Uterus (tissue), 4 donors: ENCODE data around the gene ECPAS. TPM values are rescaled to one million over a fixed set of nuclear protein-coding genes. Genes with fewer than 3 reads are reported as not detected.
"Not testable (repeated sequence)": the region's sequence is repeated elsewhere in the genome, so short reads cannot be mapped to it uniquely, and the experiment has no call there.

Source experiments
- DNase-seq, 2 donors: peaks; one replicate each; pipeline ENCODE4 v3.0.0-alpha.2; 2019 to 2020
- H3K27ac ChIP-seq, 2 donors: fragments of 200-600 bp; sonication (generic); 1 replicate in 1 of 2; 2 replicates in 1 of 2; pipeline ENCODE4 v1.5.1; 2016 to 2018
- H3K27me3 ChIP-seq, 2 donors: fragments of 200-600 bp; sonication (generic); one replicate each; pipeline ENCODE4 v1.5.1; 2018 to 2019; ENCODE audit warnings: control low read depth in 1 of 2
- H3K36me3 ChIP-seq, 2 donors: fragments of 200-600 bp; sonication (generic); one replicate each; pipeline ENCODE4 v1.5.1; 2019; ENCODE audit warnings: control low read depth in 1 of 2
- H3K4me1 ChIP-seq, 2 donors: fragments of 200-600 bp; sonication (generic); one replicate each; pipeline ENCODE4 v1.5.1; 2018 to 2019; ENCODE audit warnings: control low read depth in 1 of 2
- H3K4me3 ChIP-seq, 2 donors: fragments of 200-600 bp; sonication (generic); 1 replicate in 1 of 2; 2 replicates in 1 of 2; pipeline ENCODE4 v1.5.1; 2018 to 2019; ENCODE audit warnings: mild to moderate bottlenecking in 1 of 2
- H3K9me3 ChIP-seq, 2 donors: fragments of 200-600 bp; sonication (generic); one replicate each; pipeline ENCODE4 v1.5.1; 2019; ENCODE audit warnings: control low read depth in 1 of 2
- POLR2A ChIP-seq, 2 donors: fragments of 450-650 bp; IDR thresholded peaks; one replicate each; pipeline ENCODE4 v1.6.1; 2016; ENCODE audit warnings: antibody characterized with exemption in 2 of 2, mild to moderate bottlenecking in 1 of 2, moderate library complexity in 1 of 2
- intact Hi-C: fragments of 100-400 bp; cut with DNase I; formaldehyde crosslinking; loops from one replicate; pipeline ENCODE4 v1.15.1; 2023; ENCODE audit warnings: low total_unique reads
- total RNA-seq, 4 donors: library from RNA; depleted of rRNA in 3 of 4; stranded (reverse); fragments of >200 nt in 3 of 4; gene quantifications; one replicate each; pipeline versions ENCODE4 v1.1.0 to v1.2.4, GENCODE V29; 2014 to 2023
- TF ChIP-seq, protein P1 (sequence below), 4 experiments: fragments of 200-600 bp in 2 of 4; fragments of 450-650 bp in 2 of 4; sonication (generic) in 2 of 4; IDR thresholded peaks; one replicate each; pipeline ENCODE4 v1.5.1; 2016 to 2019; ENCODE audit warnings: antibody characterized with exemption in 4 of 4, mild to moderate bottlenecking in 2 of 4, moderate library complexity in 1 of 4
- donor health status: DM: yes; HTN: yes; CAD: no.

ECPAS gene
- total RNA-seq, 4 donors from 2014 or later = 56.1 to 115 (median 84.4) TPM

DNA sequence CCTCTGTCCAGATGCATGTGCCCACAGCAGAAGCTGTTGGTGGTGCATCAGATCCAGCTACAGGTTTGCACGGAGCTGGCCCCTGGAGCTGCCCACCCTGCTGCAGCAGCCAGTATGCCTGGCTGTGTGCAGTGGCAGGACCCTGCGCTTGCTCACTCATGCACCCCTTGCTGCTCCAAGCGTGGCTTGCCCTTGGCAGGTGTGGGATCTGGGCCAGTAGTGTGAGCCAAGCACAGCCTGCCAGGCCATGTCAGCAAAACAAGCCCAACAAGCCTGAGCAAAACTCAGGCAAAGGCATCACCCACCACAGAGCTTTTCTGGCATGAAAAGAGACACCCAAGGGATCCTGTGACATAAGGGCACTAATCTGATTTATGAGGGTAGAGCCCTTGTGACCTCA, 18.3 kb upstream of the ECPAS start:
- H3K27ac ChIP-seq = no peak overlapping the region
- intact Hi-C loops = no loop called here
- no peaks in the 10 kb centered on the region for H3K36me3 ChIP-seq

DNA sequence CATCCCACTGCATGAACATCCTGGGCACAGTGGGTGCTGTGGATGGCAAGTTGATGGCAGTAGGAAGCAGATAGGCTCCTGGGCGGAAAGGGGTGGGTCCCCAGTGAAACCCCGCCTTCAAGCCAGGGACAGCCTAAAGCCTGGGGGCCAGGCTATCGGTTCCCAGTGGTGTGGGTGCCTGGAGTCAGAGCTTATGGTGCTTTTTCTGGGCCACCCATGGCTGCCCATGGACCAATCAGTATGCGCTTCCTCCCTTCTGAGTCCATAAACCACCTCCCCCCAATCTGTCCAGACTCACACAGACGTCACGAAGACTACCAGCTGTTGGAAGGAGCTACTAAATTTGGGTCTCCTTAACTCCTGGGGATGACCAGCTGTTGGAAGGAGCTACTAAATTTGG, 17.5 kb upstream of the ECPAS start:
- Histone ChIP-seq H3K27ac (no peak overlapping the region), H3K9me3 (no peaks in the 10 kb centered on the region), H3K4me1 (no peaks in the 10 kb centered on the region), H3K4me3 (no peak overlapping the region), H3K27me3 (no peaks in the 10 kb centered on the region), H3K36me3 (no peaks in the 10 kb centered on the region)
- no peak for TF ChIP-seq POLR2A (IDR thresholded peaks at IDR 0.05)
- TF ChIP-seq, protein P1, sequence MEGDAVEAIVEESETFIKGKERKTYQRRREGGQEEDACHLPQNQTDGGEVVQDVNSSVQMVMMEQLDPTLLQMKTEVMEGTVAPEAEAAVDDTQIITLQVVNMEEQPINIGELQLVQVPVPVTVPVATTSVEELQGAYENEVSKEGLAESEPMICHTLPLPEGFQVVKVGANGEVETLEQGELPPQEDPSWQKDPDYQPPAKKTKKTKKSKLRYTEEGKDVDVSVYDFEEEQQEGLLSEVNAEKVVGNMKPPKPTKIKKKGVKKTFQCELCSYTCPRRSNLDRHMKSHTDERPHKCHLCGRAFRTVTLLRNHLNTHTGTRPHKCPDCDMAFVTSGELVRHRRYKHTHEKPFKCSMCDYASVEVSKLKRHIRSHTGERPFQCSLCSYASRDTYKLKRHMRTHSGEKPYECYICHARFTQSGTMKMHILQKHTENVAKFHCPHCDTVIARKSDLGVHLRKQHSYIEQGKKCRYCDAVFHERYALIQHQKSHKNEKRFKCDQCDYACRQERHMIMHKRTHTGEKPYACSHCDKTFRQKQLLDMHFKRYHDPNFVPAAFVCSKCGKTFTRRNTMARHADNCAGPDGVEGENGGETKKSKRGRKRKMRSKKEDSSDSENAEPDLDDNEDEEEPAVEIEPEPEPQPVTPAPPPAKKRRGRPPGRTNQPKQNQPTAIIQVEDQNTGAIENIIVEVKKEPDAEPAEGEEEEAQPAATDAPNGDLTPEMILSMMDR (IDR thresholded peaks at IDR 0.05) = no peak
- DNase-seq = no peak
- intact Hi-C loops = no loop called here

More for the DNA sequence above, 18.3 kb upstream of the ECPAS start:
- DNase-seq = no peak
- Histone ChIP-seq H3K27me3 (no peaks in the 10 kb centered on the region), H3K9me3 (no peaks in the 10 kb centered on the region), H3K4me3 (no peak overlapping the region), H3K4me1 (no peaks in the 10 kb centered on the region)
- TF ChIP-seq, protein P1 (IDR thresholded peaks at IDR 0.05) = no peak
- TF ChIP-seq POLR2A (IDR thresholded peaks at IDR 0.05) = no peak

DNA sequence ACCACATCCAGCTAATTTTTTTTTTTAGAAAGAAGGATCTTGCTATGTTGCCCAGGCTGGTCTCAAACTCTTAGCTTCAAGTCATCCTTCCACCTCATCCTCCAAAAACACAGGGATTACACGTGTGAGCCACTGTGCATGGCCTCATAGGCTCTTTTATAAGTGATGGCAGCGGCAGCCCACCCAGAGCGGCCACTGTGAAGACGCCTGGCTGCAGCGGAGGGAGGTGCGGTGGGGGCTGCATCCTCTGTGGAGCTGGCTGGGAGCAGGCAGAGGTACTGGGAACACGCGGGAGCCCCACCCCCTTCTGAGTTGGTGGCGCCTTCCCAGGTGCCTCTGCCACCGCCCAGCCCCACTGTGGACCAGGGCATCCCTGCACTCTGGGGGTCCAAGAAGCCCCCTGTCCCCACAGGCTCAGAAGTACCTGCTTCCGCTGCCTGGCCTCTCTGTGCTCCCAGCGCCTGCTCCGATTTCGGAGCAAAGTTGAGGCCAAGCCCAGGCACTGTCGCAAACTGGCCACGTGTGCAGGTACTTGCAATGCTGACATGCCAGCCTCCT, 16.9 kb upstream of the ECPAS start:
- no peak for DNase-seq
- intact Hi-C loops = no loop called here

DNA sequence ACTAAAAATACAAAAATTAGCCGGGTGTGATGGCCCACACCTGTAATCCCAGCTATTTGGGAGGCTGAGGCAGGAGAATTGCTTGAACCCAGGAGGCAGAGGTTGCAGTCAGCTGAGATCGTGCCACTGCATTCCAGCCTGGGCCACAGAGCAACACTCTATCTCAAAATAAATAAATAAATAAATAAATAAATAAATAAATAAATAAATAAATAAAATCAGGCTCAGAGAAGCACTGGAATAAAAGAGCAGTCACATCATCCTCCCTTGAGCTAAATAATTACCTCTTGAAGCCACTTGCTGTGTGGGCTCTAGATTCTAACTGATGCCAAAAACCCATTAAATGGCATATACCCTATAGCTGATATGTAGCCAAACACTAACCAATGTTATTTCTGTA, 13.0 kb upstream of the ECPAS start:
- H3K27ac ChIP-seq, DNase-seq, H3K4me1 ChIP-seq, H3K4me3 ChIP-seq, H3K27me3 ChIP-seq, intact Hi-C loops, H3K36me3 ChIP-seq, H3K9me3 ChIP-seq: not testable (repeated sequence)

More for the DNA sequence above, 16.9 kb upstream of the ECPAS start:
- Histone ChIP-seq H3K9me3 (no peaks in the 10 kb centered on the region), H3K36me3 (no peaks in the 10 kb centered on the region), H3K27me3 (no peaks in the 10 kb centered on the region), H3K4me1 (no peaks in the 10 kb centered on the region), H3K4me3 (no peak overlapping the region), H3K27ac (no peak overlapping the region)
- no peak for TF ChIP-seq POLR2A (IDR thresholded peaks at IDR 0.05)
- TF ChIP-seq, protein P1 (IDR thresholded peaks at IDR 0.05) = no peak

DNA sequence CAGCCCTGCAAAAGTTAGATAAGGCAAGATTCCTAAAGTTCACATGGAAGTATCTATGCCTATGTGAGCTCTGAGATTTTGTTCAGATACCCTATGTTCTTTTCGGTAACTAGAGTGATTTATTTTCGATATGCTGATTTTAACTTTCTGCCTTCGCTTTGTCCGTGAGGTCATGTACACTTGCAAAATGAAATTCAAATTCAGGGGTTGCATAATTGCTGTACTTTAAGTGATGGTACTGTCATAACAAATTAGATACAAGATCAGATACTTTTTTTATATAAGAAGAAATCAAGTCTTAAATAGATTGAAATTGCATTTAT, 350 bp upstream of the ECPAS start:
- DNase-seq = no peak
- peak overlapping the region; percentile 68 to 96 for H3K4me3 ChIP-seq
- no peaks in the 10 kb centered on the region for H3K36me3 ChIP-seq
- no peaks in the 10 kb centered on the region for H3K27me3 ChIP-seq
- TF ChIP-seq, protein P1 (IDR thresholded peaks at IDR 0.05) = no peak
- peak overlapping the region; percentile 98 for H3K27ac ChIP-seq
- H3K9me3 ChIP-seq = no peaks in the 10 kb centered on the region
- H3K4me1 ChIP-seq = no peaks in the 10 kb centered on the region
- intact Hi-C loops = no loop called here

DNA sequence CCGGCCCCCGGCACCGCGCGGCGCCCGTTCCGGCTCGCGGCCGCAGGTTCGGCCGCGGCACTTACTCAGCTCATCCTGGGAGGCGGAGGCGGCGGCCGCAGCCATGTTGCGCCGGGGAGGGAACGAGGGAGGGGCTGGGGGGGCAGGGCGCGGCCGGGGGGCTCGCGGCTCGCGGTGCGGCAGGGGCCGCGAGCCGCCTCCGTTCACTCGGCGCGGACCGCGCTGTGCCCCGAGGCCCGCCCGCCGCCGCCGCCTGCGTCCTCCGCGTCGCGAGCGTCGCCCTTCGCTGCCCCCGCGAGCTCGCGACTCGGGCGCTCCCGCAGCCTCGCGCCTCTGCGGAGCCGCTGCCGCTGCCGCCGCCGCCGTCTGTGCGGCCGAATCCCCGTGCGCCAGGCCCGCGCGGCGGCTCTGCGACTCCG, 735 bp downstream of the ECPAS start:
- Histone ChIP-seq H3K27me3 (no peaks in the 10 kb centered on the region), H3K4me1 (no peaks in the 10 kb centered on the region), H3K9me3 (no peaks in the 10 kb centered on the region), H3K27ac (peak overlapping the region; percentile 98), H3K4me3 (peak overlapping the region; percentile 68 to 96), H3K36me3 (no peaks in the 10 kb centered on the region)
- peak in 1 of 2 donors; percentile 31 for DNase-seq
- intact Hi-C loops = no loop called here
- TF ChIP-seq, protein P1 (IDR thresholded peaks at IDR 0.05) = no peak
- TF ChIP-seq POLR2A (IDR thresholded peaks at IDR 0.05) = peak in 1 of 2 donors; percentile 28
